GM12801 (cell line): ENCODE data around the gene CHN1.

Experiments used
- TF ChIP-seq, protein P1 (sequence below): IDR thresholded peaks from one replicate; pipeline ENCODE4 v1.5.1; 2011; ENCODE audit warnings: control low read depth; ENCODE audit not compliant: insufficient read length; ENCODE audit errors: extremely low read depth

Gene CHN1

DNA sequence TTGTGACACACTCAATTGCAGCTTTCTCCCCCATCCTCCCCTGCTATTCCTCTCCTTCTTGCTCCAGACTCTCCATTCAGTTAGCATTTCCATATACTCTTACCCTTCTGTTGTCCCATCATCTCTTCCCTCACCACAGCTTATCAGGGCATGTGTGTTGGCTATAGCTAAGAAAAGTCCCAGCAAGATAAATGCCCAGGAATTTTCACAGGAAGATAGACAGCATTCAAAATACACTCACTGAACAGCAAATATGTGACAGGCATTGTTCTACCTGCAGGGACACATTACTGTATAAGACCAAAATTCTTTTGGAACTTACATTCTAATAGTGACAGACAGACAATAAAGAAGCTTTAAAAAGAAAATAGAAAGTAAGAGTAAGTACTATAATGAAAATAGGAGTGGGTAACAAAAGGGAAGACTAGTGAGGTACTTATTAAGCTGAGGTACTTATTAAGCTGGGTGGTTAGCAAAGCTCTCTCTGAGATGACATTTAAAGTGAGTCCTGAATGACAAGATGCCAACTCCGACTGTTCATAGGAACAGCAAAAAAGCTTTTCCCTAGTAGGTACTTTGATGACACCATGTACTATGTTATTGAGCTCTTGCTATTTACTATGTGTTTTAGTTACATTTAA, 86.2 kb downstream of the CHN1 start:
- TF ChIP-seq, protein P1, sequence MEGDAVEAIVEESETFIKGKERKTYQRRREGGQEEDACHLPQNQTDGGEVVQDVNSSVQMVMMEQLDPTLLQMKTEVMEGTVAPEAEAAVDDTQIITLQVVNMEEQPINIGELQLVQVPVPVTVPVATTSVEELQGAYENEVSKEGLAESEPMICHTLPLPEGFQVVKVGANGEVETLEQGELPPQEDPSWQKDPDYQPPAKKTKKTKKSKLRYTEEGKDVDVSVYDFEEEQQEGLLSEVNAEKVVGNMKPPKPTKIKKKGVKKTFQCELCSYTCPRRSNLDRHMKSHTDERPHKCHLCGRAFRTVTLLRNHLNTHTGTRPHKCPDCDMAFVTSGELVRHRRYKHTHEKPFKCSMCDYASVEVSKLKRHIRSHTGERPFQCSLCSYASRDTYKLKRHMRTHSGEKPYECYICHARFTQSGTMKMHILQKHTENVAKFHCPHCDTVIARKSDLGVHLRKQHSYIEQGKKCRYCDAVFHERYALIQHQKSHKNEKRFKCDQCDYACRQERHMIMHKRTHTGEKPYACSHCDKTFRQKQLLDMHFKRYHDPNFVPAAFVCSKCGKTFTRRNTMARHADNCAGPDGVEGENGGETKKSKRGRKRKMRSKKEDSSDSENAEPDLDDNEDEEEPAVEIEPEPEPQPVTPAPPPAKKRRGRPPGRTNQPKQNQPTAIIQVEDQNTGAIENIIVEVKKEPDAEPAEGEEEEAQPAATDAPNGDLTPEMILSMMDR: no peak

DNA sequence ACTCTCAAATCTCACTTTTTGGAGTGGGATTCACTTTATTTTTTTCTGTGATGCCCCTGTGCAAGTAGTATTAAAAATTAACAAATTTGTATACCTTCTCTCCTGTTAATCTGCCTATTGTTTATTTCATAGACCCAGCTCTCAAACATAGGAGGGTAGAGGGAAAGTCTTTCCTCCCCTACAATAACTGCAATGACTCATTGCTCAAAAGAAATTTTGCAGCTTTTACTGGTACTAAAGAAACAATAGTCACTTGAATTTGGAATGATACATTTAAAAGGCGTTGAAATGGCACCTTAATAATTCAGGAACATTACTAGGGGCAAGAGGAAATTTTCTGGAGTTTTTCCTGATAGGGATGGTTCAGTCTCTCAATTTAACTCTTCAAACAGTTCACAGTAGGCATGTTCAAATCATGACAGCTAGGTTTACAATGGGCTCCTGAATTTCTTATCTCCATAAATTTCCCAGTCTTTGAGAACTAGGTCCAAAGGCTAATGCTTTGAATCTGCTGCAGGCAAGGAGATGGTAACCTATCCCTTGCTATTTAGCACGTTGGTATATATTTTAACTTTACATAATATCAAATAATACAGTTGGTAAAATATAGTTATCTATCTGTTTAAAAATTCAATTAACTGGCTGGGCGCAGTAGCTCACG, 88.8 kb downstream of the CHN1 start:
- TF ChIP-seq, protein P1: no peak

DNA sequence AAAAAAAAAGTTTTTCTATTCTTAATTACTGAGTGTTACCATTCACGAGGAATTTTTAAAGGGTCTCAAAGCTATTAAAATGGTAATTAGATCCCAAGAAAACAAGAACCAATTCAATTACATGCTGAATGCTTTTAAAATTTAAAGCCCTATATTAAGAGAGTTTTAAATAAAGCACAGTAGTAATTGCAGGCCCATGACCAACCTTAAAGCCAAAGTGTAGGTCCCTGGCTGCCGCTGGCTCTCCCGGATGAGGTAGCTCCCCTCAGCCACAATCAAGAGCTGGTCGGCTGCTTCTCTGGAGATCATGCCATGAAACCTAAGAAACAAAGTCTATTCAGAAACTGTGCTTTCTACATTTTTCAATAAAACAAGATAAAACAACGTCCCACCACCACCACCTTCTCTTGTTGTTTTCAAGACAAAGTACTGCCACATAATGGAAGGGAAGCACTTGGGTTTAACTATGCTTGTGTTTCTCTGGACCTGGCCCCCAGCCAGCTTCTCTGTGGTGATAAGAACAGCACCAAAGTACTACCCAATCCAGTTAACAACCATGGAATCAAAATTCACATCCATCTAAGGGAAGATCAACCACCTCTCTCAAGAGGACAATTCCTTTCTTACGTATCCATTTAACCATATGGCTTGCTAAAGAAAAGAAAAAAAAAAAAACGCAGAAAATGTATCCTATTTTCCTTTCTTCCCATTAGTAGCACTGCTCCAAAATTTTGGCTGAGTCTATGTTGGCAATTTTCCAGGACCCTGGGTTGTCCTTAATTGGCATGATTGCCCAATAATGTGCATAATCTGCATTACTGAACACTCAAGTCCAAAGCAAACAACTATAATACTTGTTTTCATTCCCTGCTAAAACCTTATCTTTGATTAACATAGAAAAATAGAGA, 90.1 kb downstream of the CHN1 start:
- TF ChIP-seq, protein P1: no peak

DNA sequence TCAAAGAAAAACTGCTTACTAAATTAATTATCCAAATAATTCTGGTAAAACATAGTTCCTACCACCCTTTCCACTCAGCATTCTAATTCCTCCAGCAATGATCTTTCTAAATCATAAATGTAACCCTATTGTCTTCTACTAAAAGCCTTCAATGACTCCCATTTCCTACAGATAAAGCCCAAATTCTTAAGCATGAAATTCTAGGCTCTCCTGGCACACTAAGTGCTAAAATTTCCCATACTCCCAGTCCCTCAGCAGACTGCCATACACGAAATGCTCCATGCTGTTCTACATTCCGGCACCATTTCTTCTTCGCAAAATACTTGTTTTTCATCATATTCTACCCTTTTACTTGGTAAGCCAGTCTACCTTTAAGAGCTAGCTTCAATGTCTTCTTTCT, 96.9 kb downstream of the CHN1 start:
- TF ChIP-seq, protein P1: no peak

DNA sequence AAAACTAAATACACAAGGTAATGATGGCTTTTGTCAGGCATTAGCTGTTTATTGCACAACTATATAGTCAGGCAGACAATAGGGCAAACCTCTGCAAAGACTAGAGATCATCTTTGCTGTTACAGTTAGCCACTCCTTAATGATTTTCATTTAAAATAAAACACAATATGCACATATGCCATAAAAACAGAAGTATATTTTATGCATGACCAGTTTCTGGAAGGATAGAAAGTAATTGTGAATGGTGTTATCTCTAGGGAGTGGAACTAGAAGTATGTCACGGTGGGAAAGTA, 102.0 kb downstream of the CHN1 start:
- TF ChIP-seq, protein P1: no peak

DNA sequence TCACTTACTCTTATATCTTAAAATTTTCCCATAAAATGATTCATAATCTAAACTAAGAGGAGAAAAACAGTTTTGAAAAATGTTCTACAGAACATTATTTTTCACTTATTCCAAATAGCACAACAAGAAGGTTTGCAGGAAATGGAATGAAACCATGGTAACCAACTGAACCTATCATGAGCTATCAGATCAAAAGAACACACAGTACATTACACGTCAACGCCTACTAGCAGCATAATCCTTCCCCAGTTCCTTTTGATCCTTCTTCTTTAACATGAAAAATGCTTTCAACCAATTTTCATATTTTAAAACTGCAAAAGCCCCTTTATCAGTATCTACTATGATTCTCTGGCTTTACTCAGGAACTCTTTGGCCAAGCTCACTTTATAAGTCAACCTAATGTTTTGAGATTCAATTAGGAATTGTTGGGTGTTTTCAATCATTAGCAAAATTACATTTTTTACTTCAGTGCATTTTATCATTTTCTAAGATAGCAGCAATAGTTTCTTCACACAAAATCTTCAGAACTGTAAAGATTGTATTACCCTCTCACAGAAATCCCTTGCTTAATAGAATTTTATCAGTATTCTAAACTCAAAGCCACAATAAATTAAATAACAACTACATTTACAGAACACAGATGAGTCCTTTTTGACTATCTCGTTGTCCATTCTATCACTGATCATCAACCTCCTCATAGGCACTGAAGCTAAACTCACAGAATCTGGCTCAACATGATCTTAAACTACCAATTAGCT, 102.5 kb downstream of the CHN1 start:
- TF ChIP-seq, protein P1: no peak

DNA sequence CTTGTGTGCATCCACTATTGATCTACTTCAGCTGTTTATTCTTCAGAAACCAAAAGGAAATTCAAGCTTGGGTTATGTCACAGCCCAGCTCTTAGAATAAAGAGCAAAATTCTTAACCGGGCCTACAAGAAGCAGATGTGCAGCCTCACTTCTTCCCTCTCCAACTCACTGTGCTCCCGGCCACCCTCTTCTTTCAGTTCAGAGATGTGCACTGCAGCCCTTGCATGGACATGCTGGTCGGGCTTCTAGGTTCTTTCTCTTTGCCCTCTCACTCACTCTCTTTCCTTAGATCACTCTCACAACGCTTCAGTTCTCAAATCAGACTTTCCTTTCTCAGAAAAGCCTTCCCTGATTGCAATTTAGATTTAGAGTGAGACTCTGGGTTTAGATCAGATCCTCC, 104.1 kb downstream of the CHN1 start:
- TF ChIP-seq, protein P1: no peak
